ENCODE measurements around the gene ADAMTS3. TPM values are rescaled to one million over a fixed set of nuclear protein-coding genes. Genes with fewer than 3 reads are reported as not detected.

ADAMTS3 gene
- total and polyA plus RNA-seq, 8 donors, result 0.13 to 6.8 (median 0.24) TPM; not detected in 2

DNA sequence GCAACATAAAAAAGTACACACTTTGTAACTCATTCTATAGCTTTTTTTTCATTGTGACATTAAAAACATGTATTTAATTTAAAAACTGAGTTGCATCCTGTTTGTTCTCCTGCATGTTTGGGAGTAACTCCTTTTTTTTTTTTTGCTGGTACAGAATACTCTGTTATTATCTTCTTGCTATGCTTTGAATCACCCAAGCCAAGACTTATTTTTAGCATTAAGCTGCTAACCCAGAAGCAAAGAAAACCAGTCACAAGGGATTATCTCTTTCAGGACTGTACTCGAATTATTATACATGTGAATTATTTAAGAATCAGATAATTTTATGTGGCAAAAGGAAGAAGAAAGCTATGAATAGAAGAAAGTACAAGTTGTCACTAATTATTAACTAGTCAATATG is 194.9 kb downstream of the ADAMTS3 start:
- H3K27me3 ChIP-seq, result no peaks in the 10 kb centered on the region
- no peaks in the 10 kb centered on the region for H3K36me3 ChIP-seq
- no peak for DNase-seq
- intact Hi-C loops (cut with DNase I; ENCODE audit: low total_unique reads), result no loop called here
- H3K4me3 ChIP-seq, result no peak overlapping the region
- no peak for TF ChIP-seq EP300 (IDR thresholded peaks at IDR 0.05)
- TF ChIP-seq POLR2AphosphoS5 (IDR thresholded peaks at IDR 0.05), result no peak
- TF ChIP-seq, protein P1, sequence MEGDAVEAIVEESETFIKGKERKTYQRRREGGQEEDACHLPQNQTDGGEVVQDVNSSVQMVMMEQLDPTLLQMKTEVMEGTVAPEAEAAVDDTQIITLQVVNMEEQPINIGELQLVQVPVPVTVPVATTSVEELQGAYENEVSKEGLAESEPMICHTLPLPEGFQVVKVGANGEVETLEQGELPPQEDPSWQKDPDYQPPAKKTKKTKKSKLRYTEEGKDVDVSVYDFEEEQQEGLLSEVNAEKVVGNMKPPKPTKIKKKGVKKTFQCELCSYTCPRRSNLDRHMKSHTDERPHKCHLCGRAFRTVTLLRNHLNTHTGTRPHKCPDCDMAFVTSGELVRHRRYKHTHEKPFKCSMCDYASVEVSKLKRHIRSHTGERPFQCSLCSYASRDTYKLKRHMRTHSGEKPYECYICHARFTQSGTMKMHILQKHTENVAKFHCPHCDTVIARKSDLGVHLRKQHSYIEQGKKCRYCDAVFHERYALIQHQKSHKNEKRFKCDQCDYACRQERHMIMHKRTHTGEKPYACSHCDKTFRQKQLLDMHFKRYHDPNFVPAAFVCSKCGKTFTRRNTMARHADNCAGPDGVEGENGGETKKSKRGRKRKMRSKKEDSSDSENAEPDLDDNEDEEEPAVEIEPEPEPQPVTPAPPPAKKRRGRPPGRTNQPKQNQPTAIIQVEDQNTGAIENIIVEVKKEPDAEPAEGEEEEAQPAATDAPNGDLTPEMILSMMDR (IDR thresholded peaks at IDR 0.05), result no peak
- TF ChIP-seq POLR2A (IDR thresholded peaks at IDR 0.05), result no peak
- no peaks in the 10 kb centered on the region for H3K9me3 ChIP-seq
- H3K27ac ChIP-seq, result no peak overlapping the region
- 32 to 51% (median 50%) methylated on average over 1 of the region's 1 CpG for WGBS, 5 donors
- no peaks in the 10 kb centered on the region for H3K4me1 ChIP-seq

DNA sequence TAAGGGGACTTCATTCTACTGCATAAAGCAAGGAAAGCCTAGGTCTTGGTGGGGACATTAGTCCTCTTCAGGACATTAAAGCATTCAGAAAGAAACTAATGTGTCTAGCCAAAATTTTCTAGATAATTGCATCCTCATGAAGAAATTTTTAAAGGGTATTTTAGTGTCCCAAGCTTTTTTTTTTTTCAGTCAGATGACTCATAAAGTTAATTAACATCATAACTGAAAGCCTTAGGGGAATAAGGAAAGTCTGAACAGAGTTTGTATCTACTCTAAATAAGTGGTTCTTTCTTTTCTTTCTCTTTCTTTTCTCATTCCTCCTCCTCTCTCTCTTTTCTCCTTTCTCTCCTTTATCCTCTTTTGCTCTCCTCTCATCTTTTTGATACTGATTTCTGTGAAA is 202.4 kb downstream of the ADAMTS3 start:
- H3K4me3 ChIP-seq, result no peak overlapping the region
- no peaks in the 10 kb centered on the region for H3K9me3 ChIP-seq
- no peaks in the 10 kb centered on the region for H3K27me3 ChIP-seq
- intact Hi-C loops (cut with DNase I; ENCODE audit: low total_unique reads), result no loop called here
- H3K27ac ChIP-seq, result no peak overlapping the region
- no peak for DNase-seq
- H3K36me3 ChIP-seq, result no peaks in the 10 kb centered on the region
- no peaks in the 10 kb centered on the region for H3K4me1 ChIP-seq
- TF ChIP-seq EP300 (IDR thresholded peaks at IDR 0.05), result no peak

DNA sequence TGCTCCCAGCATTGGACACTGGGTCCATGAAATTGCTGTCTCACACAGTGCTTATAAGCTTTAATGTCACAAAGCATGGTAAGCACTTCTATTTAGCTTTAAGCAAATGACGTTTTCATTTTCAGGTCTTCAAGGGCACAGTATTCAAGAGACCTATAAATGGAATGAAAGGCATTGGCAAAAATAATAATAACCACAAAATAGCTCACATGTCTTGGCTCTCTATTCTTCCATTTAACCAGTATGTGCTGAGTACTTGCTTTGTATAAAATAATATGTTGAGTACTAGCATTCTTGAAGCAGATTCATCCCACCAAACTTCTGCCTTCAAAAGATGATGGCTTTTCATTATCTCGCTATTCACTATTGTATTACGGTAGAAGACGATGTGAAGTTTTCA is 203.0 kb downstream of the ADAMTS3 start:
- TF ChIP-seq, protein P1 (IDR thresholded peaks at IDR 0.05), result no peak
- TF ChIP-seq EP300 (IDR thresholded peaks at IDR 0.05), result no peak
- TF ChIP-seq POLR2AphosphoS5 (IDR thresholded peaks at IDR 0.05), result no peak
- TF ChIP-seq POLR2A (IDR thresholded peaks at IDR 0.05), result no peak

DNA sequence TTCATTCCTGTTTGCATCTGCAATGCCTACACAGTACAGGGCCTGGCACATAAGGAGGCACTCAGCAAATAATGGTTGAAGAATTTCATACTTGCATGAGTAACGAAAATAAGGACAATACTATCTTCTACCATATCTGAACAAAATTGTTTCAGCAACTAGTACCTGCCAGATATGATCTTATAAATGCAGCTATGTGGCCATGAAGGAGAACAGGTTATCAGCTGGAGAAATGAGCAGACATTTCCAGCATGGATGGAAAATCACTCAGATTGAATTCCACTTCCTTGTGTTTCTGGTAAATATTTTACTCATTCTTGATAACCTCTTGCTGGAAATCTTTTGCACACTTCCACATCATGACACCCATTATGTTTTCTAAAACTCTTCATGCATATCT is 204.0 kb downstream of the ADAMTS3 start:
- Histone ChIP-seq H3K4me3 (no peak overlapping the region), H3K27me3 (no peaks in the 10 kb centered on the region), H3K9me3 (no peaks in the 10 kb centered on the region), H3K36me3 (no peaks in the 10 kb centered on the region), H3K27ac (no peak overlapping the region), H3K4me1 (no peaks in the 10 kb centered on the region)
- WGBS, 5 donors, result 18 to 42% (median 27%) methylated on average over 1 of the region's 1 CpG
- DNase-seq, result no peak
- TF ChIP-seq, protein P1 (IDR thresholded peaks at IDR 0.05), result no peak
- no peak for TF ChIP-seq EP300 (IDR thresholded peaks at IDR 0.05)
- no peak for TF ChIP-seq POLR2A (IDR thresholded peaks at IDR 0.05)
- TF ChIP-seq POLR2AphosphoS5 (IDR thresholded peaks at IDR 0.05), result peak in 1 of 3 donors; percentile 64
- intact Hi-C loops (cut with DNase I; ENCODE audit: low total_unique reads), result no loop called here

More for the DNA sequence above, 203.0 kb downstream of the ADAMTS3 start:
- Histone ChIP-seq H3K36me3 (no peaks in the 10 kb centered on the region), H3K9me3 (no peaks in the 10 kb centered on the region), H3K4me1 (no peaks in the 10 kb centered on the region), H3K27me3 (no peaks in the 10 kb centered on the region), H3K27ac (no peak overlapping the region), H3K4me3 (no peak overlapping the region)
- DNase-seq, result no peak
- 74 to 89% (median 85%) methylated on average over 4 of the region's 4 CpGs for WGBS, 5 donors
- intact Hi-C loops (cut with DNase I; ENCODE audit: low total_unique reads), result no loop called here

DNA sequence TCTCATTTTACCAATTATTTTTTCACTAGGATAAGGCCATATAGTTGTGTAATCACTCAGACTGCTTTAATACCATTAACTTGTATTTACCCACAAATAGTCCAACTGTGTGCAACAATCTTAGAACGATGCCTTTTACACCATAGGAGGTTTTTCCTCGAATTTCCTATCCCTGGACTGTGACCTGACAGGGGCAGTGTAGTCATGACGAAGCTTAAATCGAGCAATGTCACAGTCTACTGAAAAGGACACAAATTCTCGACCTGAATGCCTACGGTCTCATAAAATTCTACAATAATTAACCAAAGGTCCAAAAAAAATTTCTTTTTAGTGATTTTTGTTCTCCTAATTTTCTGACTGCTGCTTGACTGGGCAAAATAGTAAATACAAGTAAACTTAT is 208.9 kb downstream of the ADAMTS3 start:
- Histone ChIP-seq H3K27ac (no peak overlapping the region), H3K36me3 (no peaks in the 10 kb centered on the region), H3K4me3 (no peak overlapping the region), H3K27me3 (no peaks in the 10 kb centered on the region), H3K4me1 (no peaks in the 10 kb centered on the region), H3K9me3 (no peaks in the 10 kb centered on the region)
- TF ChIP-seq EP300 (IDR thresholded peaks at IDR 0.05) (no peak), POLR2A (IDR thresholded peaks at IDR 0.05) (no peak), POLR2AphosphoS5 (IDR thresholded peaks at IDR 0.05) (no peak)
- TF ChIP-seq, protein P1 (IDR thresholded peaks at IDR 0.05), result no peak
- intact Hi-C loops (cut with DNase I; ENCODE audit: low total_unique reads), result no loop called here
- DNase-seq, result no peak
- WGBS, 5 donors, result 78 to 88% (median 86%) methylated on average over 6 of the region's 6 CpGs

All from stomach (tissue), 9 donors.